HCT116 (cell line): ENCODE data around the gene EPHX1. TPM values are rescaled to one million over a fixed set of nuclear protein-coding genes. Genes with fewer than 3 reads are reported as not detected.

Experiments used
- ATAC-seq: fragments of 200-7000 bp; cut with Tn5 transposase; 2 replicates; pipeline ENCODE4 v1.9.1; 2020; ENCODE audit warnings: mild to moderate bottlenecking, moderate library complexity
- BruUV-seq: library from RNA; stranded (reverse); fragments of 400-500 nt; replicated peaks from 2 replicates; lab custom pipeline; 2021; lab: Mats Ljungman, UMichigan
- CTCF ChIA-PET: fragments of 300-600 bp; sonication (Branson Sonifier 250); formaldehyde crosslinking; loops from one replicate; lab custom pipeline; 2021; ENCODE audit warnings: antibody characterized with exemption; lab: Charles Lee
- POLR2A ChIA-PET: fragments of 300-600, 350-600 bp; sonication (Branson Sonifier 250); formaldehyde crosslinking; loops from one replicate; lab custom pipeline; 2021; ENCODE audit warnings: antibody characterized with exemption; lab: Charles Lee
- RAD21 ChIA-PET, 2 experiments: fragments of 300-600 bp; sonication (Branson Sonifier 250); formaldehyde crosslinking; loops; one replicate each; lab custom pipeline; 2023; ENCODE audit warnings: low total read pairs in 2 of 2; ENCODE audit not compliant: uncharacterized antibody in 2 of 2, unreplicated experiment in 2 of 2, low non-redundant PET in 1 of 2; lab: Charles Lee
- DNase-seq: peaks from one replicate; pipeline ENCODE4 v3.0.0-alpha.2; 2010; ENCODE audit warnings: low read depth, low spot score
- H2AFZ ChIP-seq: fragments of 200-600 bp; shearing (Covaris generic), sonication (generic); 2 replicates; pipeline ENCODE4 v1.6.1; 2017; ENCODE audit warnings: low read depth, mixed run types, mixed read lengths, antibody characterized with exemption, low read length; ENCODE audit not compliant: poor library complexity, severe bottlenecking
- H3K27ac ChIP-seq: 2 replicates; pipeline ENCODE4 v1.5.1; 2012; ENCODE audit warnings: low read depth, low read length
- H3K27me3 ChIP-seq: fragments of 200-600 bp; sonication (generic); 2 replicates; pipeline ENCODE4 v1.6.1; 2016; ENCODE audit warnings: mixed run types, low read length, mixed read lengths; ENCODE audit not compliant: insufficient read depth
- H3K36me3 ChIP-seq, 2 experiments: fragments of 200-500 bp in 1 of 2; fragments of 200-600 bp in 1 of 2; sonication (Bioruptor generic) in 1 of 2; sonication (generic) in 1 of 2; 2 replicates each; pipeline versions ENCODE4 v1.5.1 to v1.6.1; 2014 to 2016; ENCODE audit warnings: low read length in 2 of 2, inconsistent platforms in 1 of 2, mixed read lengths in 1 of 2, mixed run types in 1 of 2; ENCODE audit not compliant: insufficient read depth in 2 of 2, control insufficient read depth in 1 of 2
- H3K4me1 ChIP-seq, 2 experiments: fragments of 200-600 bp in 1 of 2; sonication (generic) in 1 of 2; 2 replicates each; pipeline versions ENCODE4 v1.5.1 to v1.6.1; 2012 to 2017; ENCODE audit warnings: low read length in 2 of 2, inconsistent platforms in 1 of 2, mild to moderate bottlenecking in 1 of 2, mixed read lengths in 1 of 2, mixed run types in 1 of 2, moderate library complexity in 1 of 2; ENCODE audit not compliant: insufficient read depth in 2 of 2, control insufficient read depth in 1 of 2
- H3K4me2 ChIP-seq: fragments of 200-600 bp; sonication (generic); 2 replicates; pipeline ENCODE4 v1.6.1; 2017; ENCODE audit warnings: mixed run types, low read length, mixed read lengths
- H3K4me3 ChIP-seq, 2 experiments: fragments of 200-600 bp in 1 of 2; sonication (generic) in 1 of 2; replicated peaks in 1 of 2; 2 replicates each; pipeline ENCODE4 v1.5.1; 2011 to 2016; ENCODE audit warnings: low read length in 2 of 2, control low read depth in 1 of 2, low read depth in 1 of 2, mild to moderate bottlenecking in 1 of 2, mixed read lengths in 1 of 2, mixed run types in 1 of 2
- H3K79me2 ChIP-seq: fragments of 200-600 bp; sonication (generic); 2 replicates; pipeline ENCODE4 v1.6.1; 2017; ENCODE audit warnings: mild to moderate bottlenecking, mixed run types, low read length, moderate library complexity, mixed read lengths; ENCODE audit not compliant: insufficient read depth
- H3K9ac ChIP-seq: fragments of 200-600 bp; sonication (generic); 2 replicates; pipeline ENCODE4 v1.6.1; 2016; ENCODE audit warnings: low read length, mixed read lengths
- H3K9me2 ChIP-seq: fragments of 200-600 bp; sonication (generic), shearing (Covaris generic); 2 replicates; pipeline ENCODE4 v1.6.1; 2017; ENCODE audit warnings: mixed run types, mild to moderate bottlenecking, moderate library complexity; ENCODE audit not compliant: insufficient read depth
- H3K9me3 ChIP-seq, 2 experiments: fragments of 200-500 bp in 1 of 2; fragments of 200-600 bp in 1 of 2; sonication (Bioruptor generic) in 1 of 2; sonication (generic) in 1 of 2; 2 replicates each; pipeline ENCODE4 v1.6.1; 2014 to 2017; ENCODE audit warnings: low read length in 2 of 2, mixed read lengths in 2 of 2, inconsistent platforms in 1 of 2, low read depth in 1 of 2, mild to moderate bottlenecking in 1 of 2, mixed run types in 1 of 2, moderate library complexity in 1 of 2; ENCODE audit not compliant: control insufficient read depth in 1 of 2, insufficient read depth in 1 of 2
- H4K20me1 ChIP-seq: fragments of 200-600 bp; sonication (generic), shearing (Covaris generic); 2 replicates; pipeline ENCODE4 v1.6.1; 2017; ENCODE audit warnings: mixed run types, mild to moderate bottlenecking, moderate library complexity; ENCODE audit not compliant: insufficient read depth
- EGR1 ChIP-seq: IDR thresholded peaks from 2 replicates; pipeline ENCODE4 v1.6.1; 2012; ENCODE audit warnings: low read depth
- ELF1 ChIP-seq: IDR thresholded peaks from 2 replicates; pipeline ENCODE4 v1.6.1; 2012; ENCODE audit warnings: low read depth, borderline replicate concordance
- EZH2 ChIP-seq: fragments of 200-600 bp; sonication (generic); IDR thresholded peaks from 2 replicates; pipeline ENCODE4 v1.6.1; 2017; ENCODE audit warnings: antibody characterized with exemption, mixed run types
- FOSL1 ChIP-seq: IDR thresholded peaks from 2 replicates; pipeline ENCODE4 v1.6.1; 2012; ENCODE audit warnings: low read depth
- POLR2A ChIP-seq: IDR thresholded peaks from 2 replicates; pipeline ENCODE4 v1.7.0; 2011; ENCODE audit warnings: borderline replicate concordance; ENCODE audit not compliant: insufficient read depth, insufficient read length; ENCODE audit errors: extremely low read depth
- RAD21 ChIP-seq: IDR thresholded peaks from 2 replicates; pipeline ENCODE4 v1.6.1; 2012; ENCODE audit warnings: low read depth, mild to moderate bottlenecking
- SP1 ChIP-seq: IDR thresholded peaks from 2 replicates; pipeline ENCODE4 v1.6.1; 2012; ENCODE audit warnings: low read depth
- SRF ChIP-seq: IDR thresholded peaks from 2 replicates; pipeline ENCODE4 v1.6.1; 2012; ENCODE audit warnings: low read depth
- TCF7L2 ChIP-seq: IDR thresholded peaks from 2 replicates; pipeline ENCODE4 v1.7.0; 2011; ENCODE audit warnings: borderline replicate concordance, inconsistent platforms; ENCODE audit not compliant: insufficient read depth, insufficient read length; ENCODE audit errors: extremely low read depth
- ZFX ChIP-seq: fragments of 450-650 bp; IDR thresholded peaks from 2 replicates; pipeline ENCODE4 v1.6.1; 2017
- intact Hi-C: fragments of 100-400 bp; cut with micrococcal nuclease; formaldehyde crosslinking; loops from 2 replicates; pipeline ENCODE4 v1.10.0; 2022
- total RNA-seq: library from RNA; stranded (reverse); gene quantifications from one replicate; pipeline ENCODE4 v1.2.1, GENCODE V29; 2021; ENCODE audit not compliant: unreplicated experiment
- TF ChIP-seq, protein P1 (sequence below): IDR thresholded peaks from 2 replicates; pipeline ENCODE4 v1.6.1; 2011; ENCODE audit warnings: mild to moderate bottlenecking, low read length, moderate library complexity; ENCODE audit not compliant: insufficient replicate concordance; ENCODE audit errors: extremely low read depth
- TF ChIP-seq, protein P2 (sequence below): IDR thresholded peaks from 2 replicates; pipeline ENCODE4 v1.6.1; 2012

EPHX1 gene
- total RNA-seq, 1 experiment from 2014 or later = 44.6 TPM

DNA sequence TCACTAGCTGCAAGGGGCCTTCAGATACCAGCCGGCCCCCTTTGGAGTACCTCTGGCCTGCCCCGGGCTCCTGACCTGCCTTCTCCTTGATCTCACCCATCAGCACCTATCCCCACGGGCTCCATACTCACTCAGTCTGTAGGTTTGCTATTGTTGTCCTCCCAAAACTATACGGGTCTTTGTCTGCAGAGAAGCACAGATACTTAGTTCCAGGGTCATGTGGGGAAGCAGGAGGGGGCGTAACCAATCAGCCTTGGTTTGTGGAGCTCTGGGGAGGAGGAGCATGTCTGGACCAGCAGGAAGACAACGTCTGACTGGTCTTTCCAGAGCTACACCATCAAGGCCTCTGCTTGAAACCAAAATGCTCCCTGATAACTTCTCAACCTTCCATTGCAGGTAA lies 57.1 kb downstream of the EPHX1 start:
- Histone ChIP-seq H3K9ac (no peak overlapping the region), H3K27ac (no peak overlapping the region), H3K4me1 (peaks cover 22 to 25% of the 10 kb centered on the region in 2 experiments), H2AFZ (no peak overlapping the region), H3K36me3 (peaks cover 6 to 7% of the 10 kb centered on the region in 2 experiments; a peak in 3 of 4 replicates), H4K20me1 (no peaks in the 10 kb centered on the region; the same call in 1 of the 2 replicates), H3K9me2 (no peaks in the 10 kb centered on the region), H3K4me3 (no peak overlapping the region), H3K4me2 (no peak overlapping the region), H3K79me2 (no peaks in the 10 kb centered on the region), H3K27me3 (no peaks in the 10 kb centered on the region), H3K9me3 (no peaks in the 10 kb centered on the region)
- POLR2A ChIA-PET = no interaction called here
- intact Hi-C loops = no loop called here
- TF ChIP-seq SRF = no peak
- TF ChIP-seq, protein P1, sequence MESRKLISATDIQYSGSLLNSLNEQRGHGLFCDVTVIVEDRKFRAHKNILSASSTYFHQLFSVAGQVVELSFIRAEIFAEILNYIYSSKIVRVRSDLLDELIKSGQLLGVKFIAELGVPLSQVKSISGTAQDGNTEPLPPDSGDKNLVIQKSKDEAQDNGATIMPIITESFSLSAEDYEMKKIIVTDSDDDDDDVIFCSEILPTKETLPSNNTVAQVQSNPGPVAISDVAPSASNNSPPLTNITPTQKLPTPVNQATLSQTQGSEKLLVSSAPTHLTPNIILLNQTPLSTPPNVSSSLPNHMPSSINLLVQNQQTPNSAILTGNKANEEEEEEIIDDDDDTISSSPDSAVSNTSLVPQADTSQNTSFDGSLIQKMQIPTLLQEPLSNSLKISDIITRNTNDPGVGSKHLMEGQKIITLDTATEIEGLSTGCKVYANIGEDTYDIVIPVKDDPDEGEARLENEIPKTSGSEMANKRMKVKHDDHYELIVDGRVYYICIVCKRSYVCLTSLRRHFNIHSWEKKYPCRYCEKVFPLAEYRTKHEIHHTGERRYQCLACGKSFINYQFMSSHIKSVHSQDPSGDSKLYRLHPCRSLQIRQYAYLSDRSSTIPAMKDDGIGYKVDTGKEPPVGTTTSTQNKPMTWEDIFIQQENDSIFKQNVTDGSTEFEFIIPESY = no peak
- TF ChIP-seq RAD21 = no peak
- TF ChIP-seq ZFX = no peak
- no peak for TF ChIP-seq EGR1
- TF ChIP-seq EZH2 = no peak
- no peak for TF ChIP-seq POLR2A
- no peak for TF ChIP-seq TCF7L2
- TF ChIP-seq ELF1 = no peak
- no peak for TF ChIP-seq FOSL1
- TF ChIP-seq, protein P2, sequence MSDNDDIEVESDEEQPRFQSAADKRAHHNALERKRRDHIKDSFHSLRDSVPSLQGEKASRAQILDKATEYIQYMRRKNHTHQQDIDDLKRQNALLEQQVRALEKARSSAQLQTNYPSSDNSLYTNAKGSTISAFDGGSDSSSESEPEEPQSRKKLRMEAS = no peak
- TF ChIP-seq SP1 = no peak
- BruUV-seq = no TSS peak
- DNase-seq (no peak), ATAC-seq (no peak)
- RAD21 ChIA-PET = no interaction called here
- CTCF ChIA-PET = no interaction called here
